CD4-positive, alpha-beta T cell (primary cell): ENCODE data around the gene GCN1. TPM values are rescaled to one million over a fixed set of nuclear protein-coding genes. Genes with fewer than 3 reads are reported as not detected.

Source experiments
- ATAC-seq: fragments of 200-7000 bp; cut with Tn5 transposase; one replicate; pipeline ENCODE4 v1.10.0; 2022; ENCODE audit warnings: mild to moderate bottlenecking; ENCODE audit not compliant: poor library complexity
- CTCF ChIA-PET: fragments of 350-600 bp; sonication (Branson Sonifier 250); formaldehyde crosslinking; loops from one replicate; lab custom pipeline; 2021; ENCODE audit warnings: antibody characterized with exemption, inconsistent platforms; lab: Charles Lee
- POLR2A ChIA-PET: fragments of 350-600 bp; sonication (Branson Sonifier 250); formaldehyde crosslinking; loops from one replicate; lab custom pipeline; 2021; ENCODE audit warnings: antibody characterized with exemption, inconsistent platforms; lab: Charles Lee
- DNase-seq, 14 experiments: peaks; one replicate each; pipeline ENCODE4 v3.0.0-alpha.2; 2013 to 2020; ENCODE audit warnings: mixed read lengths in 2 of 14
- H3K27ac ChIP-seq, 2 donors: one replicate each; pipeline versions ENCODE4 v1.5.1 to v1.7.0; 2013; ENCODE audit warnings: low read length in 2 of 2, low read depth in 1 of 2, mild to moderate bottlenecking in 1 of 2
- H3K27me3 ChIP-seq, 2 experiments: 1 replicate in 1 of 2; 2 replicates in 1 of 2; pipeline versions ENCODE4 v1.6.1 to v1.7.0; 2013; ENCODE audit warnings: low read length in 2 of 2, control low read depth in 1 of 2, mild to moderate bottlenecking in 1 of 2, moderate library complexity in 1 of 2; ENCODE audit not compliant: insufficient read depth in 2 of 2, control insufficient read depth in 1 of 2
- H3K36me3 ChIP-seq: one replicate; pipeline ENCODE4 v1.6.1; 2013; ENCODE audit warnings: low read length, control low read depth; ENCODE audit not compliant: insufficient read depth
- H3K4me1 ChIP-seq: one replicate; pipeline ENCODE4 v1.6.1; 2013; ENCODE audit warnings: low read length, control low read depth; ENCODE audit not compliant: insufficient read depth
- H3K4me3 ChIP-seq: one replicate; pipeline ENCODE4 v1.5.1; 2013; ENCODE audit warnings: mild to moderate bottlenecking, low read length, moderate library complexity
- H3K9me3 ChIP-seq, 2 experiments: 1 replicate in 1 of 2; 2 replicates in 1 of 2; pipeline versions ENCODE4 v1.6.1 to v1.7.0; 2013; ENCODE audit warnings: low read length in 2 of 2, mild to moderate bottlenecking in 2 of 2, control low read depth in 1 of 2, moderate library complexity in 1 of 2; ENCODE audit not compliant: control insufficient read depth in 1 of 2, insufficient read depth in 1 of 2
- H3K27ac Mint-ChIP-seq: one replicate; pipeline ENCODE4 v1.8.0; 2020; ENCODE audit warnings: mixed read lengths
- H3K27me3 Mint-ChIP-seq: one replicate; pipeline ENCODE4 v1.8.0; 2021; ENCODE audit warnings: mixed read lengths
- H3K36me3 Mint-ChIP-seq: one replicate; pipeline ENCODE4 v1.8.0; 2021; ENCODE audit warnings: low read depth, mixed read lengths
- H3K4me1 Mint-ChIP-seq: one replicate; pipeline ENCODE4 v1.8.0; 2021; ENCODE audit warnings: low read depth, mixed read lengths
- H3K4me3 Mint-ChIP-seq: one replicate; pipeline ENCODE4 v1.8.0; 2020; ENCODE audit warnings: mild to moderate bottlenecking, mixed read lengths
- H3K9me3 Mint-ChIP-seq: one replicate; pipeline ENCODE4 v1.8.0; 2020; ENCODE audit warnings: mixed read lengths
- CTCF ChIP-seq: fragments of 200-600 bp; IDR thresholded peaks from one replicate; pipeline ENCODE4 v1.8.0; 2022; ENCODE audit warnings: antibody characterized with exemption, mild to moderate bottlenecking
- intact Hi-C, 2 experiments: fragments of 100-400 bp; cut with DNase I in 1 of 2; cut with micrococcal nuclease in 1 of 2; formaldehyde crosslinking; loops; one replicate each; pipeline versions ENCODE4 v1.15.1 to v1.9.0; 2023 to 2025; cut with DNase I, micrococcal nuclease
- total RNA-seq, 174 experiments: library from RNA in 2 of 174; stranded (reverse) in 2 of 174; gene quantifications; one replicate each; pipeline ENCODE4 v1.2.3 and lab custom pipeline; 2021 to 2026

GCN1 gene
- total RNA-seq, 2 experiments from 2014 or later: 121 to 128 TPM

- CTCF ChIA-PET: interaction anchor here (0.6 kb wide), 1 partner anchor 108 kb away, joined by 3 read pairs; no protein-coding TSS in a partner anchor
- H3K9me3 ChIP-seq: no peaks in the 10 kb centered on the region
- POLR2A ChIA-PET: interaction anchor here (0.9 kb wide), 1 partner anchor 23 kb away, joined by 4 read pairs; the partner anchor contains the start of gene RAB35
- Mint-ChIP-seq H3K4me3 (no peak overlapping the region), H3K27me3 (no peaks in the 10 kb centered on the region), H3K4me1 (no peaks in the 10 kb centered on the region), H3K36me3 (peaks cover 43% of the 10 kb centered on the region), H3K9me3 (no peaks in the 10 kb centered on the region), H3K27ac (no peak overlapping the region)
- peaks cover 74% of the 10 kb centered on the region for H3K36me3 ChIP-seq
- no peak for TF ChIP-seq CTCF
- intact Hi-C loops: no loop called here
- H3K4me1 ChIP-seq: no peaks in the 10 kb centered on the region
- no peak for DNase-seq
- ATAC-seq: no peak
- H3K27me3 ChIP-seq: no peaks in the 10 kb centered on the region
- peak overlapping the region in 1 of 2 donors; percentile 29 for H3K27ac ChIP-seq
- no peak overlapping the region for H3K4me3 ChIP-seq
These were observed 100.7 kb downstream of the GCN1 start for GRCh38 chr12:120093592-120094355.

DNA sequence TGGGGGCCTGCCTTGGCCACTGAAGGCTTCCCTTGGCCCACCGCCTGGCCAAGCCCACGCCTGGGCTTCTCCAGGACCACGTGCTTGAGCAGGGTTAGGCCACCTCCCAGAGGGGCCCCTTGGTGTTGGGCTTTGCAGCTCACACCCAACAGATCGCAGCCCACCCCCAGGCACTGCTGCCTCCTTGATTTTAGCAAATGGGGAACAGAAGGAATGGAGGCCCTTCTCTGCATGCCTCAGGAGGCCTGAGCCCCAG lies 101.3 kb downstream of the GCN1 start:
- Mint-ChIP-seq H3K27me3 (no peaks in the 10 kb centered on the region), H3K27ac (no peak overlapping the region), H3K9me3 (no peaks in the 10 kb centered on the region), H3K36me3 (peaks cover 38% of the 10 kb centered on the region), H3K4me1 (no peaks in the 10 kb centered on the region), H3K4me3 (no peak overlapping the region)
- H3K4me1 ChIP-seq: no peaks in the 10 kb centered on the region
- DNase-seq (no peak), ATAC-seq (no peak)
- H3K9me3 ChIP-seq: no peaks in the 10 kb centered on the region
- CTCF ChIA-PET: interaction anchor here (0.6 kb wide), 1 partner anchor 107 kb away, joined by 3 read pairs; no protein-coding TSS in a partner anchor
- intact Hi-C loops: no loop called here
- H3K27ac ChIP-seq: no peak overlapping the region
- no peak for TF ChIP-seq CTCF
- POLR2A ChIA-PET: interaction anchor here (0.9 kb wide), 1 partner anchor 24 kb away, joined by 4 read pairs; the partner anchor contains the start of gene RAB35
- peaks cover 69% of the 10 kb centered on the region for H3K36me3 ChIP-seq
- H3K4me3 ChIP-seq: no peak overlapping the region
- H3K27me3 ChIP-seq: no peaks in the 10 kb centered on the region

GRCh38 chr12:120092551-120093335 lies 101.8 kb downstream of the GCN1 start:
- H3K4me3 Mint-ChIP-seq: no peak overlapping the region
- peaks cover under 1% of the 10 kb centered on the region for H3K4me1 Mint-ChIP-seq
- peaks cover 34% of the 10 kb centered on the region for H3K36me3 Mint-ChIP-seq
- intact Hi-C loops: no loop called here
- H3K27ac ChIP-seq: no peak overlapping the region
- no peaks in the 10 kb centered on the region for H3K27me3 Mint-ChIP-seq
- H3K4me1 ChIP-seq: peaks cover 3% of the 10 kb centered on the region
- no peak for DNase-seq
- H3K9me3 ChIP-seq: no peaks in the 10 kb centered on the region
- H3K27me3 ChIP-seq: no peaks in the 10 kb centered on the region
- H3K36me3 ChIP-seq: peaks cover 66% of the 10 kb centered on the region
- ChIA-PET POLR2A (no interaction called here), CTCF (interaction anchor here (0.6 kb wide), 1 partner anchor 107 kb away, joined by 3 read pairs; no protein-coding TSS in a partner anchor)
- no peak overlapping the region for H3K27ac Mint-ChIP-seq
- no peaks in the 10 kb centered on the region for H3K9me3 Mint-ChIP-seq
- TF ChIP-seq CTCF: no peak
- H3K4me3 ChIP-seq: no peak overlapping the region
- ATAC-seq: no peak
